Measurements from ENCODE around the gene ADORA3.

The ADORA3 gene

GRCh38 chr1:111476214-111476613 is 27.2 kb downstream of the ADORA3 start:
- DNase-seq: no peak

GRCh38 chr1:111475701-111476100 is 27.7 kb downstream of the ADORA3 start:
- DNase-seq: no peak

DNA sequence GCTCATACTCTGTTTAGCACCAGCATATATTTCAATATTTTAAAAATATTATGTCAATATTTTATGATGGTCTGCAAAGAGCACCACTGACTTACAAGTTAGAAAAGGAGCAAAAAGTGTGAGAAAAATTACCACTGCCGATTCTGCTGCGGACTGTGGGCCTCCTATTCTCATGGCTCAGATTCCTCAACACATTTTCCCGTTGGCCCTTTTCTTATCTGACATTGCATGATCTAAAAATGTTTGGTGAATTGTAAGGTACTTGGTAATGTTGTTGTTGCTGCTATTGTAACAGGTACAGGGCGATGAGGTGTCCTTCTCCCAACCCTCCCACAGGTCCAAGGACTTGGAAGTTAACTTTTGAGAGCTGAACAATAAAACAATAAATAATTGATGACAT is 28.9 kb downstream of the ADORA3 start:
- DNase-seq: no peak

DNA sequence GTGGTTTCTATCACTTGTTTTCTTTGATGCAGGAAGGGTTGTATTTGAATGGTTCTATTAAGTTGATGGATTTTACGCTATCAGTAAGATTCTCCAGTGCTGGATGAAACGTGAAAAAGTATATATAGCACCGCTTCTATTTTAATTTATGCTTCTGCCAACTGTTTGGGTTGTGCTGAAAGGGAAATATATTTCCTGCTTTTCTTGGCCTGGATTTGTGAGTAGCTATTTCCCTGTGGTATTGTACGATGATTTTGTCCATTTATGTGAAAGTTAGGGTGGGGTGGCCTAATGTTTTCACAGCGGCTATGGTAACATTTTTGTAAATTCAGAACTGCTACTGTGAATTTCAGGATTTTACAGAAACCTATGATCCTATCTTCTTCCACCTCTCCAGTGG is 29.3 kb downstream of the ADORA3 start:
- no peak for DNase-seq

DNA sequence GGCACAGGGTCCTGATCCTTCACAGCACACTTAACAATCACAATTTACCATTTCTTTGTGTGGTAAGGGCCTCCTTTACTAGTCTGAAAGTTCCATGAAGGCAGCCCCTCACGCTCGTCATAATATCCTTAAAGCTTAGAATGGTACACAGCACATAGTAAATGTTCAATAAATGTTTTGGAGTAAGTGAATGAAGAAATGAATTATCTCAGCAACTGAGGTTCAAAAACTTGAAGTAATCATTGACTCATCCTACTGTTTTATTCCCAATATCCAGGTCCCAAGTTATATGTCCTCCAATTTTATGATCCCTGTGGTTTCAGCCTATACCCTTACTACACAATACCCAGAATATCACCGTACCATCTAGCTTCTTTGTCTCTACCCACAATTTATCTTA is 31.9 kb downstream of the ADORA3 start:
- no peak for DNase-seq

GRCh38 chr1:111471012-111471411 is 32.4 kb downstream of the ADORA3 start:
- peak in 11 of 56 donors; percentile 6 to 41 (median 17) for DNase-seq

- no peak for DNase-seq
Observed at GRCh38 chr1:111470596-111470995, 32.8 kb downstream of the ADORA3 start.

DNA sequence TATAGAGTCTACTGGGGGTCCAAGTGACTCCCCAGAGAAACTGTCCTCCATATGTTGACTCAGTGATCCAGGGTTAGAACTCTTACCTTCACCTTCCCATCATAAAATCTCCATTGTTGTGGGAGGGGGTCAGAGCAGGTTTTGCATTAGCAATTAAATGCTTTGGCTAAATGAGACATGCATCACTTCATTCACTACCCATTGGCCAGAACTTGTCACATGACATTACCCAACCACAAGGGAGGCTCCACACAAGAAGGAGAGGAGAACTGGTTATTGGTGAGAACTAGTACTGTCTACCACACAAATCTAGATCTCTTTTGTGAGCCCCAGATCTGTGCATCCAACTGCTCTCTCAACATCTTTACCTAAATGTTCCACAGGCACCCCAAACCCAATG is 33.9 kb downstream of the ADORA3 start:
- DNase-seq: no peak

DNA sequence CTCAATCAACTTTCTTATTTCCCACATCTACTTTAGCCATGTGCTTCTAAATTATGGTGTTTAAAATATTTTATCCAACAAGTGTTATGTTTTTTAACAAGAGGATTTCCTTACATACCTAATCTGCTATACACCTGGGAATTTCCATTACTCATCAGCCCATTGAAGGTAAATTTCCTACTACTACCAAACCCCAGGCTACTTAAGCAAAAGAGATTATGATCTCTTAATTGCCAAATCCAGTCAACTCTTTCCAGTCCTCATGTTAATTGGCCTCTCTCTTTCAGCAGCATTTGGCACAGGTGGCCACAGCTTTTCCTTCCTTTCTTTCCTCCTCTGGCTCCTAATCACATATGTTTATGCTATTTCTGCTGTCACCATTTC is 34.7 kb downstream of the ADORA3 start:
- no peak for DNase-seq

DNA sequence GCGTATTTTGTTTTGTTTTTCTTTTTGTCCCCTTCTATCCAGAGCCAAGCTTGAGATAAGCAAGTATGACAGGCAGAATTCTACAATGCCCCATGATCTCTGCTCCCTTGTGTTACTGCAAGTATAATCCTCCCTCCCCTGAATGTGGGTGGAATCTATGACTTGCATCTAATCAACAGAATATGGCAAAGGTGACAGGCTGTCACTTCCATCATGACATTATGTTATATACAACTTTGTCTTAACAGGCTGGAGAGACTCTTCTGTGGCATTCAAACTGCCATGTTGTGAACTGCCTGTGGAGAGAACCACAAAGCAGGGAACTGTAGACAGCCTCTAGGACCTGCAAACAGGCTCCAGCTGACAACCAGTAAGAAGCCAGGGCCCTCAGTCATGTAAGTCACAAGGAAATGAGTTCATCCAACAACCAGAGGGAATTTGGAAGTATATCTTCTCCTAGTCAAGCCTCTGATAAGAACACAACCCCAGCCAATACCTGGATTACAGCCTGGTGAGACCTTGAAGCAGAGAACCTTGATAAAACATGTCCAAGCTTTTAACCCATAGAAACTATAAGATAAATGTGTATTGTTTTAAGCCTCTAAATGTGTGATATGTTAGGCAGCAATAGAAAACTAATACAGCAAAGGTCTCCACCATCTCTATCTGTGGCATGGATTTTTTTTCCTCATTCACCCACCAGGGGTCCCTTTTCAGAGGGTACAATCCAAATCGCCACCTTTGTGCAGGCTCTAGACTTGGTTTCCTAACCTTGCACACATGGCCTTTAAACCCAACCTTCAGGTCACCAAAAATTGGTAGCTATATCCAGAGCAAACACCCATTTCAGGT is 35.3 kb downstream of the ADORA3 start:
- no peak for DNase-seq

DNA sequence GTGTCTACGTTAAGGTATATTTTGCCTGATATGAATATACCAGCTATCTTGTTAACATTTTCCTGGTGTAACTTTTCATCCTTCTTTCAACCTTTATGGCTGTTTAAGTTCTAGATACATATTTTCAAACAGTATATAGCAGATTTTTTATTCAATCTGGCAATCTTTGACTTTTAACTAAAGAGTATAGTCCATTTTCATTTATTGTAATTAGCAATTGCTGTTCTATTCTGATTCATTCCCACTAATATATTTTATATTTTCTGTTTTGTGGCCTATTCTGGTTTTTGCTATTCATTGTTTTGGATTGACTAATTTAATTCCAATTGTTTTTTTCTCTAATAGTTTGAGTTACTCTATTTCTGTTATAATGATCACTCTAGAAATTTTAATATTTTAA is 37.0 kb downstream of the ADORA3 start:
- DNase-seq: no peak

DNA sequence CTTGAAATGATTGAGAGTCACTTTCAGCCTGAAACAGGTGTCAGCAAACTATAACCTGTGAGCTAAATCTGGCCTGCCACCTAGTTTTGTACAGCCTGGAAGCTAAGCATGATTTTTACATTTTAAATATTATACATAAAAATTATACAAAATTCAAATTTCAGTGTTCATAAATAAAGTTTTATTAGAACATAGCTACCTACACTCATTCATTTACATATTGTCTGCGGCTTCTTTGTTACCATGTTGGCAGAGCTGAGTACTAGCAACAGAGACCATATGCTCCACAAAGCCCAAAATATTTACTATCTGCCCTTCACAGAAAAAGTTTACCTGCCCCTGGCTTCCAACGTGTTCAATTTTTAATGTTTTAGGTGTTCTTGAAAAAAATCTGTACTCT is 37.7 kb downstream of the ADORA3 start:
- no peak for DNase-seq

DNA sequence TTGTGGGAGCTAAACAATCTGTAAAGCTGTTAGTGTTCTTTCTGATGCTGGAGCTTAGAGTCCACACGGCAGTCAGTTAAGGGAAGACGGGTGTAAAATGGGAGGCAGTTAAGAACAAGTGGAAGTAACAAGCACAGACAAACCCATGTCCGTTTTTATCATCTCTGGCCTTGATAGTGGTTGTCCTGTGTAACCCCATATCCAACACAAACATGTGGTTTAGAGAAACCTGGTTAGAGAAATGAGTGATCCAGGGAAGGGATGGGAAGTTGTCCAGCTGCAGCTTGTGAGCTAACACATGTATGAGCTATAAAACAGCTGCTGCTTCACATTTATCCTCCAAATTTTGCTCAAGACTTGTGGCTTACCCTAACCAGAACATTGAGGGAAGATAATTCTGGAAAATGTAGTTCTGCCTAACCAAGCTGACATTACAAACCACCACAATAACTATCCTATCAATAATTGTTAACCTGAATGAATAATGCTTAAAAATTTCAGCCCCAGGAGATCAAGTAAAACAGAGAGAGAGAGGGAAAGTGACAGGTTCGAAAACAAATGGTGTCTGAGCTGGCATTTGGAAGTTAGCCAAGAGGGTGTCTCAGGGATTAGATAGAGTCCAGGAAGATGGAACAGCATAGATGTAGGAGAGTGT is 40.3 kb downstream of the ADORA3 start:
- DNase-seq: no peak

DNA sequence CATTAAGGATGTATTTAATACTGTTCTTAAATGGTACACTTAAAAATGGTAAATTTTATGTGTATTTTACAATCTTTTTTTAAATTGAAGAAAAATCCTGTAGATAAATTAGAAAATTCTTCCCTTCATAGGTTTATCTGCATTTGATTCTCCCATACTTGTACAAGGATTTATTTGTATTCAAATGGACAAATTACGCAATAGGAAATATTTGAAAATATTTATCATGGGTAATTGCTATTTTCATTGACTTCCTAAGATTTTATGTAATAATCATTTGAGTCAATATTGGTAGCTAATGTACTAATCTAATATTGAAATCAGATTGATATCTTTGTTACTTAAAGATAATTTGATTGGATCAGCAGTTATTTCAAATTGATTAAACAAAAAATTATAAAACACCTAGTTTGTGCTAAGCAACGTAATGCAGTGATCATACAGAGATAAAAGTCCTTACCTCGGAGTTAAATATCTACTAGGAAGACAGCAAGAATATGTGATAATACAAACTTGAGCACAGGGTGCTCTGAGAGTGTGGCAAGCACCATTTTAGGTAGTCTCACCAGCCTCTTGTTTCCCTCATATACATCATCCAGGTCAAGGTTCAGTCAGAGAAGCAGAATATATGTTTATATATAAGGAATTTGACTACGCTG is 40.9 kb downstream of the ADORA3 start:
- no peak for DNase-seq

- DNase-seq: no peak
Observed at GRCh38 chr1:111461765-111462164, 41.7 kb downstream of the ADORA3 start.

DNA sequence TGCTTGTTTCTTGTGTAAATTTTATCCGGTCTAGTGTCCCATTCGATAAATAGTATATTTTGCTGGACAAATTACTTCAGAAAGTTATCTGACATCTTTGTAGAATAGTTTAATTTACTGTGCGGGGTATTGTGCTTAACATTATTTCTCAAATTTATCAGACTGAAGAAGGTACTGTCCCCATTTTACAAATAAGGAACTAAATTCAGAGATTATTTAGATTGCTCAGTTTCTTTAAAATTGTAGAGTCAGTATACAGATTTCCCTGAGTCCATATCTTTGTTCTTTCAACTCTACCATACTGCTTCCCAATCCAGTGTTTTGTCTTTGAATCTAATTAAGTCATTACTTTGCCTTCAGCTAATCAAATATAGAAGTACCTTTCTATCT is 47.8 kb downstream of the ADORA3 start:
- no peak for DNase-seq

- DNase-seq: no peak
Observed at GRCh38 chr1:111454859-111455641, 48.4 kb downstream of the ADORA3 start.

GRCh38 chr1:111453706-111454105 is 49.7 kb downstream of the ADORA3 start:
- no peak for DNase-seq

GRCh38 chr1:111452581-111452980 is 50.9 kb downstream of the ADORA3 start:
- no peak for DNase-seq

DNA sequence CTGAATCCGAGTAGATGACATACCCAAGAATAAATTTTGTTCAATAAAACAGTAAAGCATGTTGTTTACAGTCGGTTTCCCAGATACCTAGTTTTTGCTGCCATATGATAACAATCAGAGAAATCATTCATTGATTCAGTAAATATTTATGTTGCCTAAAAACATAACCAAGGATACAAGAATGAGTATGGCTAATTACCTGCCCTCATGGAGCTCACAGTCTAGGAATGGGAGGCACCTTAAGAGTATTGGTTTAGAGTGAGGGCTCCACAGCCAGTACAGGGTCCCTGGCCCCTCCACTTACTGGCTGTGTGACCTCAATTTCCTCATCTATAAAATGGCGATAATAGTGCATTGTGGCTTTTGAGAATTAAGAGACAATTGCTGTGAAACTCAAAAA is 53.2 kb downstream of the ADORA3 start:
- DNase-seq: no peak

DNA sequence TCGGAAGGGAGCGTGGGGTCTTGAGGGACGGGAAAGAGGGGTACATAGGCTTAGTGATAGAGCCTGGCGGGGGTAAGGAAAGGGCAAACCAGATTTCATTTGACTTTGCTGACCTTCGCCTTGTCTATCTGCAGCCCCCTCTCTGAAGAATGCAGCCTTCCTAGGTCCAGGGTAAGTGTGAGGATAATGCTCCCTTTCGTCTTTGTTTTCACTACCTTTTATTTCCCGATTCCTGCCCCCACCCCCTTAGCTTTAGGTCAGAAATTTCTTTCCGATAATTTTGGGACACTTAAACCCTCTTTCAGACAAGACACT is 53.8 kb downstream of the ADORA3 start:
- DNase-seq: no peak
